IMR-90 (cell line): ENCODE measurements around the gene NFATC1. TPM values are rescaled to one million over a fixed set of nuclear protein-coding genes. Genes with fewer than 3 reads are reported as not detected.

Source experiments
- ATAC-seq: fragments of 200-7000 bp; cut with Tn5 transposase; 2 replicates; pipeline ENCODE4 v1.9.1; 2020; ENCODE audit warnings: low read depth, mild to moderate bottlenecking, moderate library complexity
- BruUV-seq: library from RNA; stranded (reverse); fragments of 400-500 nt; replicated peaks from 2 replicates; lab custom pipeline; 2021; lab: Mats Ljungman, UMichigan
- CTCF ChIA-PET: fragments of 300-600 bp; formaldehyde crosslinking; extraction: SDS; loops from one replicate; lab custom pipeline; 2021; ENCODE audit warnings: antibody characterized with exemption; lab: Yijun Ruan, JAX
- POLR2A ChIA-PET: fragments of 300-600 bp; sonication (Branson Sonifier 250); formaldehyde crosslinking; loops from one replicate; lab custom pipeline; 2022; ENCODE audit warnings: antibody characterized with exemption; ENCODE audit not compliant: unreplicated experiment; lab: Charles Lee
- DNase-seq: peaks from one replicate; pipeline ENCODE4 v3.0.0; 2013
- H2AFZ ChIP-seq: replicated peaks from 2 replicates; pipeline ENCODE3; 2013; ENCODE audit warnings: low read length, mild to moderate bottlenecking; ENCODE audit not compliant: poor library complexity
- H2AK5ac ChIP-seq: 2 replicates; pipeline ENCODE4 v1.6.1; 2013; ENCODE audit warnings: low read depth, low read length, inconsistent platforms
- H2AK9ac ChIP-seq: replicated peaks from 2 replicates; pipeline ENCODE3; 2013; ENCODE audit warnings: mild to moderate bottlenecking, low read depth, low read length, moderate library complexity; ENCODE audit not compliant: poor library complexity
- H2BK120ac ChIP-seq: 2 replicates; pipeline ENCODE4 v1.6.1; 2013; ENCODE audit warnings: low read depth, low read length, inconsistent platforms
- H2BK15ac ChIP-seq: 3 replicates; pipeline ENCODE4 v1.6.1; 2013; ENCODE audit warnings: low read depth, low read length, inconsistent platforms
- H2BK20ac ChIP-seq: 2 replicates; pipeline ENCODE4 v1.6.1; 2013; ENCODE audit warnings: low read depth, mild to moderate bottlenecking, inconsistent platforms, low read length, moderate library complexity
- H2BK5ac ChIP-seq: 2 replicates; pipeline ENCODE4 v1.6.1; 2013; ENCODE audit warnings: mild to moderate bottlenecking, low read depth, low read length, inconsistent platforms; ENCODE audit not compliant: poor library complexity, severe bottlenecking
- H3K14ac ChIP-seq: replicated peaks from 2 replicates; pipeline ENCODE4 v1.6.1; 2013; ENCODE audit warnings: low read depth, low read length, inconsistent platforms
- H3K18ac ChIP-seq: 2 replicates; pipeline ENCODE4 v1.6.1; 2013; ENCODE audit warnings: low read depth, low read length, control low read depth
- H3K23ac ChIP-seq: 2 replicates; pipeline ENCODE4 v1.6.1; 2013; ENCODE audit warnings: low read depth, low read length, inconsistent platforms
- H3K27ac ChIP-seq: 2 replicates; pipeline ENCODE4 v1.5.1; 2013; ENCODE audit warnings: mild to moderate bottlenecking, control low read depth, low read length; ENCODE audit not compliant: insufficient read depth
- H3K27me3 ChIP-seq: 2 replicates; pipeline ENCODE4 v1.6.1; 2013; ENCODE audit warnings: low read length; ENCODE audit not compliant: control insufficient read depth, insufficient read depth
- H3K36me3 ChIP-seq: 2 replicates; pipeline ENCODE4 v1.6.1; 2013; ENCODE audit warnings: low read length, mixed read lengths; ENCODE audit not compliant: control insufficient read depth, insufficient read depth
- H3K4ac ChIP-seq: 2 replicates; pipeline ENCODE4 v1.6.1; 2013; ENCODE audit warnings: low read depth, low read length, inconsistent platforms
- H3K4me1 ChIP-seq: 2 replicates; pipeline ENCODE4 v1.6.1; 2013; ENCODE audit warnings: low read length, mixed read lengths; ENCODE audit not compliant: control insufficient read depth, insufficient read depth
- H3K4me2 ChIP-seq: 2 replicates; pipeline ENCODE4 v1.6.1; 2013; ENCODE audit warnings: low read depth, mild to moderate bottlenecking, control low read depth, low read length, moderate library complexity
- H3K4me3 ChIP-seq: 2 replicates; pipeline ENCODE4 v1.5.1; 2013; ENCODE audit warnings: low read depth, mild to moderate bottlenecking, control low read depth, low read length, moderate library complexity; ENCODE audit not compliant: insufficient read depth
- H3K56ac ChIP-seq: 2 replicates; pipeline ENCODE4 v1.6.1; 2013; ENCODE audit warnings: low read length, inconsistent platforms; ENCODE audit not compliant: insufficient read depth; ENCODE audit errors: extremely low read depth
- H3K79me1 ChIP-seq, 2 experiments: 2 replicates each; pipeline ENCODE4 v1.6.1; 2013; ENCODE audit warnings: low read length in 2 of 2, inconsistent platforms in 1 of 2, low read depth in 1 of 2
- H3K9ac ChIP-seq: 2 replicates; pipeline ENCODE4 v1.6.1; 2013; ENCODE audit warnings: low read depth, low read length, control low read depth
- H3K9me1 ChIP-seq: 2 replicates; pipeline ENCODE4 v1.6.1; 2013; ENCODE audit warnings: low read length, inconsistent platforms; ENCODE audit not compliant: insufficient read depth
- H3K9me3 ChIP-seq: 2 replicates; pipeline ENCODE4 v1.6.1; 2013; ENCODE audit warnings: low read length; ENCODE audit not compliant: control insufficient read depth, insufficient read depth
- H4K20me1 ChIP-seq: 2 replicates; pipeline ENCODE4 v1.6.1; 2013; ENCODE audit warnings: low read length, inconsistent platforms; ENCODE audit not compliant: insufficient read depth
- H4K5ac ChIP-seq: 2 replicates; pipeline ENCODE4 v1.6.1; 2013; ENCODE audit warnings: mild to moderate bottlenecking, low read depth, low read length, control low read depth
- H4K8ac ChIP-seq, 2 experiments: 2 replicates each; pipeline ENCODE4 v1.6.1; 2013; ENCODE audit warnings: low read depth in 2 of 2, low read length in 2 of 2, control low read depth in 1 of 2, inconsistent platforms in 1 of 2
- H4K91ac ChIP-seq: 2 replicates; pipeline ENCODE4 v1.6.1; 2013; ENCODE audit warnings: low read depth, low read length, inconsistent platforms; ENCODE audit not compliant: insufficient read depth
- BHLHE40 ChIP-seq: fragments of 150-350 bp; IDR thresholded peaks from 2 replicates; pipeline ENCODE4 v1.6.1; 2016; ENCODE audit warnings: mild to moderate bottlenecking, low read depth, low read length
- CHD1 ChIP-seq: IDR thresholded peaks from 2 replicates; pipeline ENCODE4 v1.6.1; 2012; ENCODE audit warnings: low read depth, low read length, improper control_type of control experiment
- FOS ChIP-seq: fragments of 150-350 bp; IDR thresholded peaks from 2 replicates; pipeline ENCODE4 v1.6.1; 2016; ENCODE audit warnings: low read depth, low read length
- MAFK ChIP-seq: IDR thresholded peaks from 2 replicates; pipeline ENCODE4 v1.6.1; 2012; ENCODE audit warnings: low read depth, low read length, improper control_type of control experiment
- MAZ ChIP-seq: IDR thresholded peaks from 2 replicates; pipeline ENCODE4 v1.6.1; 2012; ENCODE audit warnings: low read depth, mild to moderate bottlenecking, low read length, improper control_type of control experiment, moderate library complexity, borderline replicate concordance
- MXI1 ChIP-seq: IDR thresholded peaks from 2 replicates; pipeline ENCODE4 v1.6.1; 2012; ENCODE audit warnings: low read depth, mild to moderate bottlenecking, low read length, moderate library complexity, borderline replicate concordance
- POLR2A ChIP-seq: IDR thresholded peaks from 2 replicates; pipeline ENCODE4 v1.6.1; 2012; ENCODE audit warnings: mild to moderate bottlenecking, low read depth, low read length
- RAD21 ChIP-seq: IDR thresholded peaks from 2 replicates; pipeline ENCODE4 v1.6.1; 2012; ENCODE audit warnings: low read length, improper control_type of control experiment
- RCOR1 ChIP-seq: IDR thresholded peaks from 2 replicates; pipeline ENCODE4 v1.6.1; 2012; ENCODE audit warnings: mild to moderate bottlenecking, low read length, improper control_type of control experiment; ENCODE audit not compliant: insufficient replicate concordance
- RFX5 ChIP-seq: IDR thresholded peaks from 2 replicates; pipeline ENCODE4 v1.8.0; 2012; ENCODE audit warnings: low read depth, mild to moderate bottlenecking, low read length, moderate library complexity
- SMC3 ChIP-seq: fragments of 150-350 bp; IDR thresholded peaks from 2 replicates; pipeline ENCODE4 v1.6.1; 2016; ENCODE audit warnings: low read depth, mild to moderate bottlenecking, antibody characterized with exemption, low read length, moderate library complexity
- WGBS, 2 experiments: methylation state at CpG; one replicate each; pipeline versions ENCODE4 v1.1.5 to v1.1.7; 2013; ENCODE audit warnings: missing lambda C conversion rate in 2 of 2; ENCODE audit not compliant: insufficient read length in 1 of 2; ENCODE audit errors: extremely low coverage in 2 of 2; 5-methylcytosine and 5-hydroxymethylcytosine counted together
- dilution Hi-C: fragments of 300-500 bp; cut with HindIII; formaldehyde crosslinking; loops from one replicate; pipeline ENCODE4 v1.14.3; 2018; ENCODE audit warnings: low sequenced_read_pairs; ENCODE audit not compliant: unreplicated experiment
- in situ Hi-C: fragments of 300-500 bp; cut with MboI; formaldehyde crosslinking; loops from 3 replicates; pipeline ENCODE4 v1.14.3; 2019; ENCODE audit warnings: low sequenced_read_pairs, inconsistent platforms, mixed read lengths
- intact Hi-C: fragments of 100-400 bp; cut with micrococcal nuclease; formaldehyde crosslinking; loops from 2 replicates; pipeline ENCODE4 v1.10.0; 2022
- polyA plus RNA-seq, 3 experiments: library from polyadenylated mRNA; depleted of rRNA; stranded (reverse); fragments of >200 nt; gene quantifications; 2 replicates each; pipeline ENCODE4 v1.2.3, GENCODE V29; 2012; ENCODE audit warnings: low replicate concordance in 1 of 3
- total RNA-seq: library from RNA; depleted of rRNA; stranded (reverse); fragments of >200 nt; gene quantifications from 2 replicates; pipeline ENCODE4 v1.2.3, GENCODE V29; 2012
- TF ChIP-seq, protein P1 (sequence below): fragments of 150-350 bp; IDR thresholded peaks from 2 replicates; pipeline ENCODE4 v1.6.1; 2016; ENCODE audit warnings: low read depth, mild to moderate bottlenecking, low read length, moderate library complexity, borderline replicate concordance
- TF ChIP-seq, protein P2 (sequence below): conservative IDR thresholded peaks from 2 replicates; pipeline ENCODE4 v1.5.1; 2012; ENCODE audit warnings: mild to moderate bottlenecking, low read depth, low read length, improper control_type of control experiment
- TF ChIP-seq, protein P3 (sequence below): fragments of 150-350 bp; IDR thresholded peaks from 2 replicates; pipeline ENCODE4 v1.6.1; 2017; ENCODE audit warnings: mild to moderate bottlenecking, antibody characterized with exemption, low read length, low read depth

NFATC1 gene
- total and polyA plus RNA-seq, 2 of the 4 experiments (the other 2 are of a cell fraction), result 0.36 to 1.8 TPM

DNA sequence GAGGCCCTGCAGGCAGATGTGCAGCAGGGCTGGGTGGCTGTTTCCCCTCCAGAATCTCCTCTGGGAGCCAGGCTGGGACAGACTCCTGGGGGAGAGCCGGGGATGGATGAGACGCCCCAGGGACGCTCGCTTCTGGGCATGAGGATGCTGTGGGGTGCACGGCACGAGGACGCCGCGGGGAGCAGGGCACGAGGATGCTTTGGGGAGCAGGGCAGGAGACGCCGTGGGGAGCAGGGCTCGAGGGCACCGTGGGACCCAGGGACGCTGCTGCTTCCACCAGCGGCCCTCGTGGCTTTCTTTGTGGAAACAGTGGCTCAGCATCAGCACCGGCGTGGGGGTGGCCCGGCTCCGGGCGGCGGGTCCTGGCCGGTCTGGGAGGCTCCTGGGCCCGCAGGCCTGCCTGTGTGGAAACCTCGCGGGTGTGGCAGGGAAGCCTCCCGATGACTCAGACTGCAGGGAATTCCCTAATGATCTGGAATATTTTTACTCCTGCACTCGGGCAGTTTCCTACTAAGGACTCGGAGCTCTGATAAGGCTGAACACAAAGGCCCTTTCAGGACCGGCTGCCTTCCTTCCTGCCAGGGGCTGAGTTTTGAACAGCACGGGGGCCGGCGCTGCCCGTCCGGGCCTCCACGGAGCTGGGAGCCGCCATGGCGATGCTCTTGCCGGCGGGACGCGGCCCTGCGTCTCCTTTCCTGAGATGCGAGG is 62.6 kb downstream of the NFATC1 start:
- intact Hi-C loops (no loop called here), in situ Hi-C loops (no loop called here), dilution Hi-C loops (no loop called here)
- no TSS peak for BruUV-seq
- Histone ChIP-seq H2BK15ac (no peak overlapping the region), H3K36me3 (0 out of 2 replicates have a peak, but pooled peaks cover 3% of the 10 kb centered on the region), H3K4ac (peak overlapping the region; percentile 55), H3K9me1 (no peaks in the 10 kb centered on the region; the same call in 1 of the 2 replicates), H3K4me3 (no peak overlapping the region), H2AK5ac (peak overlapping the region; percentile 95), H3K79me1 (no peaks in the 10 kb centered on the region), H4K91ac (peak overlapping the region; percentile 20; the same call in 1 of the 2 replicates), H4K20me1 (no peaks in the 10 kb centered on the region), H3K4me2 (no peak overlapping the region), H4K8ac (peak overlapping the region in 1 of 2 experiments; percentile 60; a peak in 1 of 4 replicates), H3K14ac (no peak overlapping the region), H3K27me3 (no peaks in the 10 kb centered on the region), H4K5ac (no peak overlapping the region; the same call in 1 of the 2 replicates), H3K56ac (no peak overlapping the region), H2BK5ac (no peak overlapping the region), H3K9ac (no peak overlapping the region), H2BK120ac (peak overlapping the region; percentile 56), H2AK9ac (peak overlapping the region; percentile 80), H3K4me1 (peaks cover 16% of the 10 kb centered on the region), H2BK20ac (no peak overlapping the region; the same call in 1 of the 2 replicates), H2AFZ (peak overlapping the region; percentile 68), H3K23ac (no peak overlapping the region), H3K9me3 (no peaks in the 10 kb centered on the region), H3K27ac (peak overlapping the region; percentile 14; the same call in 1 of the 2 replicates), H3K18ac (no peak overlapping the region; the same call in 1 of the 2 replicates)
- ChIA-PET CTCF (no interaction called here), POLR2A (no interaction called here)
- peak; percentile 84 for DNase-seq
- WGBS, 2 experiments, result 84% methylated on average over 10 of the region's 45 CpGs; no CpG with 5 or more reads in 1 of the 2 experiments
- ATAC-seq, result peak; percentile 97
- TF ChIP-seq MAZ (no peak), MAFK (no peak), BHLHE40 (peak; percentile 26; the same call in 1 of the 2 replicates), MXI1 (no peak), FOS (peak; percentile 77), CHD1 (no peak), SMC3 (no peak), RAD21 (no peak), RCOR1 (no peak), RFX5 (no peak), POLR2A (peak; percentile 38; the same call in 1 of the 2 replicates)
- TF ChIP-seq, protein P1, sequence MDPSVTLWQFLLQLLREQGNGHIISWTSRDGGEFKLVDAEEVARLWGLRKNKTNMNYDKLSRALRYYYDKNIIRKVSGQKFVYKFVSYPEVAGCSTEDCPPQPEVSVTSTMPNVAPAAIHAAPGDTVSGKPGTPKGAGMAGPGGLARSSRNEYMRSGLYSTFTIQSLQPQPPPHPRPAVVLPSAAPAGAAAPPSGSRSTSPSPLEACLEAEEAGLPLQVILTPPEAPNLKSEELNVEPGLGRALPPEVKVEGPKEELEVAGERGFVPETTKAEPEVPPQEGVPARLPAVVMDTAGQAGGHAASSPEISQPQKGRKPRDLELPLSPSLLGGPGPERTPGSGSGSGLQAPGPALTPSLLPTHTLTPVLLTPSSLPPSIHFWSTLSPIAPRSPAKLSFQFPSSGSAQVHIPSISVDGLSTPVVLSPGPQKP, result no peak
- TF ChIP-seq, protein P2, sequence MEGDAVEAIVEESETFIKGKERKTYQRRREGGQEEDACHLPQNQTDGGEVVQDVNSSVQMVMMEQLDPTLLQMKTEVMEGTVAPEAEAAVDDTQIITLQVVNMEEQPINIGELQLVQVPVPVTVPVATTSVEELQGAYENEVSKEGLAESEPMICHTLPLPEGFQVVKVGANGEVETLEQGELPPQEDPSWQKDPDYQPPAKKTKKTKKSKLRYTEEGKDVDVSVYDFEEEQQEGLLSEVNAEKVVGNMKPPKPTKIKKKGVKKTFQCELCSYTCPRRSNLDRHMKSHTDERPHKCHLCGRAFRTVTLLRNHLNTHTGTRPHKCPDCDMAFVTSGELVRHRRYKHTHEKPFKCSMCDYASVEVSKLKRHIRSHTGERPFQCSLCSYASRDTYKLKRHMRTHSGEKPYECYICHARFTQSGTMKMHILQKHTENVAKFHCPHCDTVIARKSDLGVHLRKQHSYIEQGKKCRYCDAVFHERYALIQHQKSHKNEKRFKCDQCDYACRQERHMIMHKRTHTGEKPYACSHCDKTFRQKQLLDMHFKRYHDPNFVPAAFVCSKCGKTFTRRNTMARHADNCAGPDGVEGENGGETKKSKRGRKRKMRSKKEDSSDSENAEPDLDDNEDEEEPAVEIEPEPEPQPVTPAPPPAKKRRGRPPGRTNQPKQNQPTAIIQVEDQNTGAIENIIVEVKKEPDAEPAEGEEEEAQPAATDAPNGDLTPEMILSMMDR, result no peak
- TF ChIP-seq, protein P3, sequence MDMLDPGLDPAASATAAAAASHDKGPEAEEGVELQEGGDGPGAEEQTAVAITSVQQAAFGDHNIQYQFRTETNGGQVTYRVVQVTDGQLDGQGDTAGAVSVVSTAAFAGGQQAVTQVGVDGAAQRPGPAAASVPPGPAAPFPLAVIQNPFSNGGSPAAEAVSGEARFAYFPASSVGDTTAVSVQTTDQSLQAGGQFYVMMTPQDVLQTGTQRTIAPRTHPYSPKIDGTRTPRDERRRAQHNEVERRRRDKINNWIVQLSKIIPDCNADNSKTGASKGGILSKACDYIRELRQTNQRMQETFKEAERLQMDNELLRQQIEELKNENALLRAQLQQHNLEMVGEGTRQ, result no peak
